HepG2 (cell line): ENCODE results near the gene FANCM. TPM values are rescaled to one million over a fixed set of nuclear protein-coding genes. Genes with fewer than 3 reads are reported as not detected.

Experiments
- AGO1 ChIP-seq: fragments of 200-400 bp; formaldehyde crosslinking; IDR thresholded peaks from 2 replicates; pipeline ENCODE4 v1.6.1; 2017; ENCODE audit warnings: mild to moderate bottlenecking, low read depth, low read length, moderate library complexity; ENCODE audit not compliant: poor library complexity, severe bottlenecking
- CBX2 ChIP-seq, 2 experiments: fragments of 200-600 bp in 1 of 2; sonication (generic); formaldehyde crosslinking in 1 of 2; IDR thresholded peaks; 2 replicates each; pipeline versions ENCODE4 v1.7.0 to v1.8.1; 2018 to 2022; ENCODE audit warnings: low read depth in 2 of 2, low read length in 1 of 2, mild to moderate bottlenecking in 1 of 2, missing genetic modification reagents in 1 of 2
- HNRNPLL ChIP-seq: fragments of 200-400 bp; formaldehyde crosslinking; IDR thresholded peaks from 2 replicates; pipeline ENCODE4 v1.6.1; 2017; ENCODE audit warnings: mild to moderate bottlenecking, low read depth, low read length; ENCODE audit not compliant: poor library complexity, severe bottlenecking
- MAFK ChIP-seq, 2 experiments: IDR thresholded peaks in 1 of 2; conservative IDR thresholded peaks in 1 of 2; 2 replicates each; pipeline ENCODE4 v1.6.1; 2011; ENCODE audit warnings: improper control_type of control experiment in 2 of 2, low read length in 2 of 2
- RBM39 ChIP-seq: fragments of 200-400 bp; formaldehyde crosslinking; IDR thresholded peaks from one replicate; pipeline ENCODE4 v1.6.1; 2018; ENCODE audit warnings: antibody characterized with exemption, mild to moderate bottlenecking, low read depth, low read length; ENCODE audit not compliant: poor library complexity, severe bottlenecking
- SKIL ChIP-seq: sonication (generic); formaldehyde crosslinking; IDR thresholded peaks from 2 replicates; pipeline ENCODE4 v1.8.0; 2022; ENCODE audit warnings: missing genetic modification reagents, mild to moderate bottlenecking, moderate library complexity, borderline replicate concordance
- TSC22D2 ChIP-seq: sonication (generic); formaldehyde crosslinking; IDR thresholded peaks from 2 replicates; pipeline ENCODE4 v1.5.1; 2020; ENCODE audit warnings: missing genetic modification reagents, mild to moderate bottlenecking, borderline replicate concordance
- ZBTB40 ChIP-seq, 2 experiments: fragments of 450-650 bp in 1 of 2; sonication (generic) in 1 of 2; formaldehyde crosslinking in 1 of 2; IDR thresholded peaks; 2 replicates each; pipeline versions ENCODE4 v1.6.1 to v1.8.0; 2016 to 2022; ENCODE audit warnings: antibody characterized with exemption in 1 of 2, mild to moderate bottlenecking in 1 of 2, missing genetic modification reagents in 1 of 2
- ZNF17 ChIP-seq: sonication (generic); formaldehyde crosslinking; IDR thresholded peaks from 2 replicates; pipeline ENCODE4 v1.5.0; 2020; ENCODE audit warnings: mild to moderate bottlenecking, missing genetic modification reagents
- ZNF20 ChIP-seq: sonication (generic); formaldehyde crosslinking; IDR thresholded peaks from 2 replicates; pipeline ENCODE4 v1.4.0; 2020; ENCODE audit warnings: mild to moderate bottlenecking, moderate library complexity, missing genetic modification reagents
- ZNF207 ChIP-seq: fragments of 450-650 bp; IDR thresholded peaks from 2 replicates; pipeline ENCODE4 v1.6.1; 2016; ENCODE audit warnings: antibody characterized with exemption, borderline replicate concordance
- ZNF446 ChIP-seq: sonication (generic); formaldehyde crosslinking; IDR thresholded peaks from 2 replicates; pipeline ENCODE4 v1.5.0; 2020; ENCODE audit warnings: mild to moderate bottlenecking, missing genetic modification reagents
- ZNF546 ChIP-seq: sonication (generic); formaldehyde crosslinking; conservative IDR thresholded peaks from 2 replicates; pipeline ENCODE4 v1.8.1; 2023; ENCODE audit warnings: mild to moderate bottlenecking, missing genetic modification reagents
- ZNF777 ChIP-seq: sonication (generic); formaldehyde crosslinking; IDR thresholded peaks from 2 replicates; pipeline ENCODE4 v1.4.0; 2020; ENCODE audit warnings: missing genetic modification reagents
- ZNF780A ChIP-seq: sonication (generic); formaldehyde crosslinking; IDR thresholded peaks from 2 replicates; pipeline ENCODE4 v1.8.0; 2022; ENCODE audit warnings: mild to moderate bottlenecking, missing genetic modification reagents, moderate library complexity
- ZNF850 ChIP-seq: sonication (generic); formaldehyde crosslinking; conservative IDR thresholded peaks from 2 replicates; pipeline ENCODE4 v1.9.0; 2021; ENCODE audit warnings: mild to moderate bottlenecking, missing genetic modification reagents
- polyA plus RNA-seq, 8 experiments: library from polyadenylated mRNA; depleted of rRNA in 3 of 8; stranded (reverse) in 7 of 8; unstranded in 1 of 8; fragments of >200 nt; fragmentation: Illumina TruSeq in 4 of 8; extraction: Trizol in 4 of 8; gene quantifications; 2 replicates each; pipeline versions ENCODE4 v1.2.1 to v1.2.3, GENCODE V29; 2011 to 2016; ENCODE audit warnings: low read depth in 4 of 8, missing spikeins in 1 of 8, mixed read lengths in 1 of 8; ENCODE audit not compliant: insufficient read depth in 1 of 8
- total RNA-seq, 5 experiments: library from RNA; depleted of rRNA; stranded (reverse); fragments of >200 nt; fragmentation: Illumina TruSeq; extraction: Trizol; gene quantifications; 2 replicates each; pipeline ENCODE4 v1.2.3, GENCODE V29; 2016; ENCODE audit warnings: low read depth in 1 of 5

The FANCM gene
- total and polyA plus RNA-seq, 2 of the 13 experiments (the other 11 are each of a cell fraction or from before 2014, with no cell fraction given): 2.6 to 10.4 TPM

DNA sequence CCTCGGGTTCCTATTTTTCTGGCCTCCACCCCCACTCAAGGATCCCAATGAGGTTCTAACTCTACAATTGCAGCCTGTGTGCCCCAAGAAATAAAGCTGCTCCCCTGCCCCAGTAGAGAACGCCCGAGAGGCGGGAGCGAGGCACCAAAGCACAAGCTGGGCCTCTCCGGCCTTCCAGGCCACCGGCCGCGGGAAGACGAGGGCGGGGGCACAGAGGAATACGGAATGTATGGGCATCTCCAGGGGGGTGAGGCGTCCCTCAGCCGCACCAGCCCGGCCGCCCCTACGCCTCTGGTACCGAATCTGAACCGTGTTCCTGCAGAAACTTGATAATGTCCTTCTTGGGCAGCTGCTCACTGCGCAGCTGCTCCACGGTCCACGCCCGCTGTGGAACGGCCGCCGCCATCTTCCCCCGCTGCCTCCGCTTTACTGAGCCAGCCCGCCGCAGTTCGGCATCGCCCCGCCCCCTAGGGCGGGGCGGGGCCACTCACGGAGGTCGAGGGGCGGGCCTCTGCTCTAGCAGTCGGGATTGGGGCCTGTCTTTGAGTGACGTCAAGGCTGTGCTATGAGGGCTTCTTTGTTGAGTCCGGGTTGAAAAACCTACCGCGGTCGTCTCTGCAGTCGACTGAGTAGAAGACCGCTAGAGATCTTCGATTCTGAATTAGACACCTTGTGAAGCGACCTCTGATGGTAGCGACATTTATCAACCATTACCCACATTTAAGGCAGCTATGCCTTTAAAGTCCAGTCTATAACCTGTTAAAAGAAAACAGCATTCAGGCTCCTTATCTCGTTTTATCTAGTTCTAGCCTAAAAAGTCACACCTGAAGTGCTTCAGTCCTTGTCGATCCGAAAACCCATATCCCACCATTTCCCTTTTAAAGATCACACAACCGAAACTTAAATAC lies 1.4 kb upstream of the FANCM start, which contains the start of gene FKBP3 (continued):
- TF ChIP-seq MAFK (conservative IDR thresholded peaks at IDR 0.05 in 1 of 2, IDR thresholded peaks at IDR 0.05 in 1 of 2; ENCODE audit: low read length in 2 of 2) (no peak), ZNF207 (no peak), ZNF546 (CRISPR knock-in tag) (0 out of 2 replicates have a peak, but pooled peaks have one; percentile 38), TSC22D2 (peak; percentile 52; the same call in 1 of the 2 replicates), CBX2 (IDR thresholded peaks at IDR 0.05; ENCODE audit: low read depth, low read length) (no peak), CBX2 (CRISPR knock-in tag; IDR thresholded peaks at IDR 0.05; ENCODE audit: low read depth) (no peak), ZNF777 (no peak; the same call in 1 of the 2 replicates), RBM39 (no peak), ZNF850 (CRISPR knock-in tag) (no peak), ZNF780A (CRISPR knock-in tag) (no peak), ZNF17 (CRISPR knock-in tag) (no peak), ZNF20 (CRISPR knock-in tag) (no peak), ZNF446 (no peak), ZBTB40 (IDR thresholded peaks at IDR 0.05) (no peak), ZBTB40 (CRISPR knock-in tag; IDR thresholded peaks at IDR 0.05) (peak; percentile 71; the same call in 1 of the 2 replicates), SKIL (CRISPR knock-in tag) (no peak), HNRNPLL (peak; percentile 72), AGO1 (peak; percentile 40)
